GM21723 (cell line): Measurements from ENCODE around the gene TTLL10.
A peak's percentile ranks its signal among the peaks of the same experiment; 100 is the strongest.

ENCODE experiments used
- ATAC-seq: cut with Tn5 transposase; IDR thresholded peaks from one replicate; pipeline ENCODE4 v1.9.1; 2021; ENCODE audit warnings: mild to moderate bottlenecking, moderate library complexity; ENCODE audit not compliant: unreplicated experiment

TTLL10 gene

GRCh38 chr1:1157426-1157913 lies 16.2 kb upstream of the TTLL10 start:
- ATAC-seq, result peak; percentile 70

GRCh38 chr1:1157914-1158710 lies 15.6 kb upstream of the TTLL10 start:
- peak; percentile 57 for ATAC-seq

- no peak for ATAC-seq
Measured at GRCh38 chr1:1160281-1160930, 13.3 kb upstream of the TTLL10 start.

- ATAC-seq, result no peak
Measured at GRCh38 chr1:1161078-1161682, 12.5 kb upstream of the TTLL10 start.

- no peak for ATAC-seq
Measured at GRCh38 chr1:1161683-1162079, 12.0 kb upstream of the TTLL10 start.

- ATAC-seq, result no peak
Measured at GRCh38 chr1:1162597-1163537, 10.8 kb upstream of the TTLL10 start.

- no peak for ATAC-seq
Measured at GRCh38 chr1:1163538-1164070, 10.1 kb upstream of the TTLL10 start.

- ATAC-seq, result no peak
Measured at GRCh38 chr1:1164361-1164700, 9.3 kb upstream of the TTLL10 start.

GRCh38 chr1:1164701-1165451 lies 8.8 kb upstream of the TTLL10 start:
- ATAC-seq, result no peak

GRCh38 chr1:1165485-1165884 lies 8.2 kb upstream of the TTLL10 start:
- ATAC-seq, result no peak

GRCh38 chr1:1165900-1166421 lies 7.7 kb upstream of the TTLL10 start:
- no peak for ATAC-seq

- ATAC-seq, result no peak
Measured at GRCh38 chr1:1166642-1167397, 6.9 kb upstream of the TTLL10 start.

GRCh38 chr1:1167398-1167821 lies 6.3 kb upstream of the TTLL10 start:
- ATAC-seq, result no peak

GRCh38 chr1:1167841-1168450 lies 5.7 kb upstream of the TTLL10 start:
- ATAC-seq, result no peak

GRCh38 chr1:1168451-1169411 lies 4.9 kb upstream of the TTLL10 start:
- no peak for ATAC-seq

GRCh38 chr1:1169429-1170214 lies 4.1 kb upstream of the TTLL10 start:
- no peak for ATAC-seq
